HCT116 (cell line): ENCODE measurements around the gene GAK. TPM values are rescaled to one million over a fixed set of nuclear protein-coding genes. Genes with fewer than 3 reads are reported as not detected.

Experiments used
- ATAC-seq: fragments of 200-7000 bp; cut with Tn5 transposase; 2 replicates; pipeline ENCODE4 v1.9.1; 2020; ENCODE audit warnings: mild to moderate bottlenecking, moderate library complexity
- BruUV-seq: library from RNA; stranded (reverse); fragments of 400-500 nt; replicated peaks from 2 replicates; lab custom pipeline; 2021; lab: Mats Ljungman, UMichigan
- CTCF ChIA-PET: fragments of 300-600 bp; sonication (Branson Sonifier 250); formaldehyde crosslinking; loops from one replicate; lab custom pipeline; 2021; ENCODE audit warnings: antibody characterized with exemption; lab: Charles Lee
- POLR2A ChIA-PET: fragments of 300-600, 350-600 bp; sonication (Branson Sonifier 250); formaldehyde crosslinking; loops from one replicate; lab custom pipeline; 2021; ENCODE audit warnings: antibody characterized with exemption; lab: Charles Lee
- RAD21 ChIA-PET, 2 experiments: fragments of 300-600 bp; sonication (Branson Sonifier 250); formaldehyde crosslinking; loops; one replicate each; lab custom pipeline; 2023; ENCODE audit warnings: low total read pairs in 2 of 2; ENCODE audit not compliant: uncharacterized antibody in 2 of 2, unreplicated experiment in 2 of 2, low non-redundant PET in 1 of 2; lab: Charles Lee
- DNase-seq: peaks from one replicate; pipeline ENCODE4 v3.0.0-alpha.2; 2010; ENCODE audit warnings: low read depth, low spot score
- H2AFZ ChIP-seq: fragments of 200-600 bp; shearing (Covaris generic), sonication (generic); 2 replicates; pipeline ENCODE4 v1.6.1; 2017; ENCODE audit warnings: low read depth, mixed run types, mixed read lengths, antibody characterized with exemption, low read length; ENCODE audit not compliant: poor library complexity, severe bottlenecking
- H3K27ac ChIP-seq: 2 replicates; pipeline ENCODE4 v1.5.1; 2012; ENCODE audit warnings: low read depth, low read length
- H3K27me3 ChIP-seq: fragments of 200-600 bp; sonication (generic); 2 replicates; pipeline ENCODE4 v1.6.1; 2016; ENCODE audit warnings: mixed run types, low read length, mixed read lengths; ENCODE audit not compliant: insufficient read depth
- H3K36me3 ChIP-seq, 2 experiments: fragments of 200-500 bp in 1 of 2; fragments of 200-600 bp in 1 of 2; sonication (Bioruptor generic) in 1 of 2; sonication (generic) in 1 of 2; 2 replicates each; pipeline versions ENCODE4 v1.5.1 to v1.6.1; 2014 to 2016; ENCODE audit warnings: low read length in 2 of 2, inconsistent platforms in 1 of 2, mixed read lengths in 1 of 2, mixed run types in 1 of 2; ENCODE audit not compliant: insufficient read depth in 2 of 2, control insufficient read depth in 1 of 2
- H3K4me1 ChIP-seq, 2 experiments: fragments of 200-600 bp in 1 of 2; sonication (generic) in 1 of 2; 2 replicates each; pipeline versions ENCODE4 v1.5.1 to v1.6.1; 2012 to 2017; ENCODE audit warnings: low read length in 2 of 2, inconsistent platforms in 1 of 2, mild to moderate bottlenecking in 1 of 2, mixed read lengths in 1 of 2, mixed run types in 1 of 2, moderate library complexity in 1 of 2; ENCODE audit not compliant: insufficient read depth in 2 of 2, control insufficient read depth in 1 of 2
- H3K4me2 ChIP-seq: fragments of 200-600 bp; sonication (generic); 2 replicates; pipeline ENCODE4 v1.6.1; 2017; ENCODE audit warnings: mixed run types, low read length, mixed read lengths
- H3K4me3 ChIP-seq, 2 experiments: fragments of 200-600 bp in 1 of 2; sonication (generic) in 1 of 2; replicated peaks in 1 of 2; 2 replicates each; pipeline ENCODE4 v1.5.1; 2011 to 2016; ENCODE audit warnings: low read length in 2 of 2, control low read depth in 1 of 2, low read depth in 1 of 2, mild to moderate bottlenecking in 1 of 2, mixed read lengths in 1 of 2, mixed run types in 1 of 2
- H3K79me2 ChIP-seq: fragments of 200-600 bp; sonication (generic); 2 replicates; pipeline ENCODE4 v1.6.1; 2017; ENCODE audit warnings: mild to moderate bottlenecking, mixed run types, low read length, moderate library complexity, mixed read lengths; ENCODE audit not compliant: insufficient read depth
- H3K9ac ChIP-seq: fragments of 200-600 bp; sonication (generic); 2 replicates; pipeline ENCODE4 v1.6.1; 2016; ENCODE audit warnings: low read length, mixed read lengths
- H3K9me2 ChIP-seq: fragments of 200-600 bp; sonication (generic), shearing (Covaris generic); 2 replicates; pipeline ENCODE4 v1.6.1; 2017; ENCODE audit warnings: mixed run types, mild to moderate bottlenecking, moderate library complexity; ENCODE audit not compliant: insufficient read depth
- H3K9me3 ChIP-seq, 2 experiments: fragments of 200-500 bp in 1 of 2; fragments of 200-600 bp in 1 of 2; sonication (Bioruptor generic) in 1 of 2; sonication (generic) in 1 of 2; 2 replicates each; pipeline ENCODE4 v1.6.1; 2014 to 2017; ENCODE audit warnings: low read length in 2 of 2, mixed read lengths in 2 of 2, inconsistent platforms in 1 of 2, low read depth in 1 of 2, mild to moderate bottlenecking in 1 of 2, mixed run types in 1 of 2, moderate library complexity in 1 of 2; ENCODE audit not compliant: control insufficient read depth in 1 of 2, insufficient read depth in 1 of 2
- H4K20me1 ChIP-seq: fragments of 200-600 bp; sonication (generic), shearing (Covaris generic); 2 replicates; pipeline ENCODE4 v1.6.1; 2017; ENCODE audit warnings: mixed run types, mild to moderate bottlenecking, moderate library complexity; ENCODE audit not compliant: insufficient read depth
- ATF3 ChIP-seq: IDR thresholded peaks from 2 replicates; pipeline ENCODE4 v1.6.1; 2012
- CBX3 ChIP-seq: IDR thresholded peaks from 2 replicates; pipeline ENCODE4 v1.6.1; 2012; ENCODE audit warnings: low read depth
- CEBPB ChIP-seq: IDR thresholded peaks from 2 replicates; pipeline ENCODE4 v1.6.1; 2012; ENCODE audit warnings: low read depth
- EZH2 ChIP-seq: fragments of 200-600 bp; sonication (generic); IDR thresholded peaks from 2 replicates; pipeline ENCODE4 v1.6.1; 2017; ENCODE audit warnings: antibody characterized with exemption, mixed run types
- EZH2phosphoT487 ChIP-seq: fragments of 200-600 bp; IDR thresholded peaks from 2 replicates; pipeline ENCODE4 v1.6.1; 2018; ENCODE audit warnings: antibody characterized with exemption, borderline replicate concordance
- POLR2A ChIP-seq: IDR thresholded peaks from 2 replicates; pipeline ENCODE4 v1.7.0; 2011; ENCODE audit warnings: borderline replicate concordance; ENCODE audit not compliant: insufficient read depth, insufficient read length; ENCODE audit errors: extremely low read depth
- RAD21 ChIP-seq: IDR thresholded peaks from 2 replicates; pipeline ENCODE4 v1.6.1; 2012; ENCODE audit warnings: low read depth, mild to moderate bottlenecking
- REST ChIP-seq: IDR thresholded peaks from 2 replicates; pipeline ENCODE4 v1.6.1; 2012; ENCODE audit warnings: low read depth
- SRF ChIP-seq: IDR thresholded peaks from 2 replicates; pipeline ENCODE4 v1.6.1; 2012; ENCODE audit warnings: low read depth
- ZBTB33 ChIP-seq: IDR thresholded peaks from 2 replicates; pipeline ENCODE4 v1.6.1; 2011; ENCODE audit warnings: mild to moderate bottlenecking, low read length, moderate library complexity; ENCODE audit not compliant: insufficient replicate concordance; ENCODE audit errors: extremely low read depth
- intact Hi-C: fragments of 100-400 bp; cut with micrococcal nuclease; formaldehyde crosslinking; loops from 2 replicates; pipeline ENCODE4 v1.10.0; 2022
- total RNA-seq: library from RNA; stranded (reverse); gene quantifications from one replicate; pipeline ENCODE4 v1.2.1, GENCODE V29; 2021; ENCODE audit not compliant: unreplicated experiment

Gene GAK
- total RNA-seq, 1 experiment from 2014 or later, result 123 TPM

GRCh38 chr4:815464-816146 is 116.5 kb downstream of the GAK start:
- no peak for TF ChIP-seq ZBTB33
- no peak for TF ChIP-seq SRF
- ATAC-seq, result no peak
- no TSS peak for BruUV-seq

GRCh38 chr4:814312-814850 is 117.7 kb downstream of the GAK start:
- CTCF ChIA-PET, result no interaction called here
- peak; percentile 72 for ATAC-seq
- Histone ChIP-seq H3K36me3 (no peaks in the 10 kb centered on the region), H3K9ac (0 out of 2 replicates have a peak overlapping the region, but pooled peaks have one; percentile 9), H4K20me1 (no peaks in the 10 kb centered on the region), H3K9me2 (no peaks in the 10 kb centered on the region), H3K4me3 (no peak overlapping the region), H3K9me3 (no peaks in the 10 kb centered on the region), H3K4me1 (peaks cover 9 to 19% of the 10 kb centered on the region in 2 experiments), H2AFZ (no peak overlapping the region), H3K27ac (no peak overlapping the region), H3K27me3 (no peaks in the 10 kb centered on the region), H3K4me2 (peak overlapping the region; percentile 48), H3K79me2 (no peaks in the 10 kb centered on the region)
- DNase-seq, result no peak
- no TSS peak for BruUV-seq
- RAD21 ChIA-PET, result no interaction called here
- POLR2A ChIA-PET, result no interaction called here
- intact Hi-C loops, result no loop called here
- no peak for TF ChIP-seq CEBPB
- no peak for TF ChIP-seq REST
- TF ChIP-seq EZH2, result no peak
- TF ChIP-seq ATF3, result no peak
- no peak for TF ChIP-seq EZH2phosphoT487
- TF ChIP-seq ZBTB33, result no peak
- TF ChIP-seq POLR2A, result no peak
- TF ChIP-seq RAD21, result no peak
- TF ChIP-seq SRF, result no peak
- no peak for TF ChIP-seq CBX3

More at GRCh38 chr4:815464-816146, 116.5 kb downstream of the GAK start:
- intact Hi-C loops, result no loop called here
- H3K4me1 ChIP-seq, result peaks cover 9 to 19% of the 10 kb centered on the region in 2 experiments
- no peak overlapping the region for H3K9ac ChIP-seq
- H3K9me2 ChIP-seq, result no peaks in the 10 kb centered on the region
- no peak overlapping the region for H2AFZ ChIP-seq
- H3K79me2 ChIP-seq, result no peaks in the 10 kb centered on the region
- ChIA-PET POLR2A (no interaction called here), RAD21 (no interaction called here), CTCF (no interaction called here)
- no peaks in the 10 kb centered on the region for H3K9me3 ChIP-seq
- H3K36me3 ChIP-seq, result no peaks in the 10 kb centered on the region
- H3K4me3 ChIP-seq, result no peak overlapping the region
- H4K20me1 ChIP-seq, result no peaks in the 10 kb centered on the region
- no peaks in the 10 kb centered on the region for H3K27me3 ChIP-seq
- H3K4me2 ChIP-seq, result no peak overlapping the region
- DNase-seq, result no peak
- no peak overlapping the region for H3K27ac ChIP-seq
